HG03064 (cell line): ENCODE measurements around the gene FXR1.
"Not testable (repeated sequence)": the region's sequence is repeated elsewhere in the genome, so short reads cannot be mapped to it uniquely, and the experiment has no call there.

Experiments
- ATAC-seq: cut with Tn5 transposase; IDR thresholded peaks from one replicate; pipeline ENCODE4 v1.9.1; 2021; ENCODE audit warnings: low read depth; ENCODE audit not compliant: unreplicated experiment

The FXR1 gene

DNA sequence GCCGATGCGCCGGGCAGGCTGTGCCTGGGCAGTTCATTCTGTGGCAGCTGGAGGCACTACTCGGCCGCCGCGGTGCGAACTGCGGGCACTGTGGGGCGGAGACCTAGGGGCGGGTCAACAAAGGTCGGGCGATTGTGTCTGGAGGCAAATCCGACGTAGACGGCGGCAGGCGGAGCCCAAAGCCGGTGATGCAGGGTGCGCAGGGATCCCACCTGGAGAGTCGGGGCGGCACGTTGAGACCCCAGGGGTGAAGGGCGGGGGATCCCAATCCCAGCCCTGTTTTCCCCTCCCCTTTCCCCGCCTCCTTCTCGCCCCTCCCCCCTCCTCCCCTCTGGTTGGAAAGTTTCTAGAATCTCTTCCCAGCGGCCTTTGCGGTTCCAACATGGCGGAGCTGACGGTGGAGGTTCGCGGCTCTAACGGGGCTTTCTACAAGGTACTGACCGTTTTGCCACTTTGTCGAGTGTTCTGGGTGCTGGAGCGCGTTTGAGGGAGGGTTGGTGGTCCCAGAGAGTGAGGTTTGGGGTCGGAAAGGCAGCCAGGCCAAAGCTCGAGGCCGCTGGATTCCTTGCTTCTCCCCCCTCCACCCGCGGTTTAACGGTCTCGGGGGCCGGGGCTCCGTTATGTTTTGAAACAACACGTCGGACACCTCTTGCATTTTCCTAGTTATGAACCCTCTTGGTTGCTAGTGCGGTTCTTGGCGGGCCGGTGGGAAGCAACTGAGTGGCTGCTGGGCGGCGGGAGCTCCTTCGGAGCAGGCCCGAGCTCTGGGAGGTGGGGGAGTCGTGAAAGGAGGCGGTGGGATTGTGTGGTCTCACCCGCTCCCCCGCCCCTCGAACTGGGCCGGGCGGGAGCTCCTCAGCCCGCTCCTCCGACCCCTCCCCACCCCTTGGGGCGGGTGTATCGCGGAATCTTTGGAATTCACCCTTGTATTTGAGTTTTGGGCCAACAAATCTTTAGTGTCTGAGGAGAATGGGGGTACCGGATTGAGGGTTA lies at the start of gene FXR1:
FXR1 (plus strand) TSS at position 367 of the 993 bp plus-strand sequence; CDS start at position 383, 16 bp downstream.
- peak; percentile 99 for ATAC-seq

DNA sequence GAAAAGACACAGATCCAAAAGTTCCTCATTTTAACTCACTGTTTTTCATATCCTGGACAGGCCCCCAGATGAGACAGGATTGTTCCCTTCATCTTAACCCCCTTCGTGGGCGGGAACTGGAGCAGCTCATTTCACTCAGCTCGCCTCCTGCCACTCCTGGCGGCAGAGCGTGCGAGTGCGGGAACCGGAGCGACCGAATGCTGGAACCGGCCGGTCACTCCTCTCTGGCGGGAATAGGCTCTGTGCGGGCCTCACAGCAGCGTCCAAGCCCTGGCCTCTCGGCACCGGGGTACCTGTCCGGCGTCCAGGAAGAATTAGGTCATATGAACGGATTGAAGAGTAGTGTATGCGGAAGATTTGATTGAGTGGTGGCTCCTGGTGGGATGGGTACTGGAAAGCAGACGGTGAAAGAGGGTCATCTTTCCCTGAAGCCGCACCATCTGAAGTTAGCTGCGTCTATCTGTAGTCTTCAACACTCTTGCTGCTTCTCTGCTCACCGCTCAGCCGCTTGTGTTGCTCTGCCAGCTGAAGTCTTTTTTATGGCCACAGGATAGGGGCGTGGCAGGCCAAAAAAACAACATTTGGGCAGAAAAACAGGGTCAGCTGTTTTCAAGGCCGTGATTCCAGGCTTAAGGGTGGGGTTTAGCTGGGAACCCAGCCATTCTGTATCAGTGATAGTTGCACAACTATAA lies 42.3 kb upstream of the FXR1 start:
- ATAC-seq: no peak

DNA sequence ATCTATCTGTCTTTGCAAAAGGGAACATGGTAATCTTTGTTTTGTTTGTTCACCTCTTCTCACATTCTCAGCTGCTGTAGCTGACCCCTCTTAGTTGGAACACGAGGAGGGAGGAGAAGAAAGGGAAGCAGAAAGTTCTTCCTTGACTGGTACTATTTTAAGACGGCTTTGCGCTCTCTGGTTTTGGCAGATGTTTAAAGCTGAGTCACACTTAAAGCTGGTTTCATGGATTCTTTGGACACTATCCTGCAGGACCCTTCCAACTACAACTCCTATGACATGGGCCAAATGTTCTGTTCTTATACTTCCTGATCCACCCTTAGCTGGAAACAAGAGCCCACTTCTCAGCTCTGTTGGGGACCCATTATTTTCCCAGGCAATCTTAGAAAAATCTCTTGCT lies 40.6 kb upstream of the FXR1 start:
- ATAC-seq: no peak

DNA sequence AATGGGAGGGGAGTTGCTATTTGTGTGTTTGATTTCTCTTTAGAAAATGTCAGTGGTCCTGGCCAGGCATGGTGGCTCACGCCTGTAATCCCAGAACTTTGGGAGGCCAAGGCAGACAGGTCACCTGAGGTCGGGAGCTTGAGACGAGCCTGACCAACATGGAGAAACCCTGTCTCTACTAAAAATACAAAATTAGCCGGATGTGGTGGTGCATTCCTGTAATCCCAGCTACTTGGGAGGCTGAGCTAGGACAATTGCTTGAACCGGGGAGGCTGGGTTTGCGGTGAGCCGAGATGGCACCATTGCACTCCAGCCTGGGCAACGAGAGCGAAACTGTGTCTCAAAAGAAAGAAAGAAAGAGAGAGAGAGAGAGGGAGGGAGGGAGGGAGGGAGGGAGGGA lies 40.0 kb upstream of the FXR1 start:
- not testable (repeated sequence) for ATAC-seq

DNA sequence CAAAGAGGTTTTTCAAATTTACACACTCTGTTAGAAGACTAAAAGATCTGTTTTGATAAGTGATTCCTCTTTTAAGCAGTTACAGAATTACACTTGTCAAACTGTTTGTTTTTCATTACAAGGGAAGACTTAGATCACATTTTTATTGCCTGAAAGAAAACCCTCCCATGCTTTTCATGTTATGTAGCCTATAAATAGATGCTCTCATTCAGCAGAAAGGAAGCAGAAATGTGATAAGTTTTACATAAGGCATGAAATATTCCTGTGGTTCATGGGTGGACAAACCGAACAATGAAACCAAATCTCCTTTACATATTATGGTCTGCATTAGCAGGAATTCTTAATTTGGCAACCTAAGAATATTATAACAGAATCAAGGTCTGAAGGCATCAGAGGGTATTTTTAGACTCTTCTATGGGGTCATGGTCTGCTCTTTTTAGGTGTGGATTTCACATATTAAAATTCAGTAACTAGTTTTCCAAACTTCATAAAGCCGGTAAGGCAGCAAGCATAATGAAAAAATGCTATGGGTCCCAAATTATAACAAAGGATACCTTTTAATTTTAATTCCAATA lies 37.3 kb upstream of the FXR1 start:
- no peak for ATAC-seq

DNA sequence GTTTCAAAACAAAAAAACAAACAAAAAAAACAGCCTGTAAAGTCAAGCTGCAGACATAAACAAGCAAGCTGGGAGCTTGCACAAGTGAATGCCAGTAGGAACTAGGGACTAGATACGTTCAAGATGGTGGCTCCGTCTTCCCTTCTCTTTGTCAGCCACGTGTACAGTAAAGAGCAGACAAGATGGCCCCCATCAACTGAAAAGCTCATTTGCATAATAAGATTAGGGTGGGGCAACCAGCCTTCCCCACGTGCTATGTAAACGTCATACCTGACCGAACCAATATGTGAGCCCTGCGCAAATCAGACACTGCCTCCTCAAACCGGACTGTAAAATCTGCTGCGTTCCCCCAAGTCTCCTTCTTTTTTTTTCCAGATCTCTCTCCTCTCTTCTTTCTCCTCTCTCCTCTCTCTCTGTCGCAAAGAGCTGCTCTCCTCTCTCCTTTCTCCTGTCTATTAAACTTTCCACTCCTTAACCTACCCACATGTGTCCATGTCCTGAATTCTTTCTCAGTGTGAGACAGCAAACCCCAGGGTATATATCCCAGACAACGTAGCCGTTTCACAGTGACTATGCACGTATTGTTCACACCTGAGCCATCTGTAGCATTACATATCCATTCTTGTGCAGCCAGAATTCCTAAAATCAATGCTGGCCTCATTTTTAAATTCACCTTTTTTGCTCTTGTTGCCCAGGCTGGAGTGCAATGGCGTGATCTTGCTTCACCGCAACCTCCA lies 31.2 kb upstream of the FXR1 start:
- no peak for ATAC-seq

DNA sequence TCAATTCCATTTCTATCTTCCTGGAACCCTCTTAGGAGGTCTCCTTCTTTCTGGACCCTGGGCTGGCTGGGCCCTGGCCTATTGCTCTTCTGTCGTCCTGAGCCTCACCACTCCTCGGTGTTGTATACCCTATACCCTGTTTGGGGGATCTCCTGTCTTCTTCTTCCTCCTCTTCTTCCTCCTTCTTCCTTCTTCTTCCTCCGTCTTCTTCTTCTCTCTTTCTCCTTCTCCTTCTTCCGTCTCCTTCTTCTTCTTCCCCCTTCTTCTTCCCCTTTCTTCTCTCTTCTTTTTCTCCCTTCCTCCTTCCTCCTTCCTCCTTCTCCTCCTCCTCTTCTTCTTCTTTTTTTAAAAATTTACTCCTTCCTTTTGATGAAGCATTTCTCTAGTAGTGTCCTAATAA lies 30.4 kb upstream of the FXR1 start:
- ATAC-seq: no peak

DNA sequence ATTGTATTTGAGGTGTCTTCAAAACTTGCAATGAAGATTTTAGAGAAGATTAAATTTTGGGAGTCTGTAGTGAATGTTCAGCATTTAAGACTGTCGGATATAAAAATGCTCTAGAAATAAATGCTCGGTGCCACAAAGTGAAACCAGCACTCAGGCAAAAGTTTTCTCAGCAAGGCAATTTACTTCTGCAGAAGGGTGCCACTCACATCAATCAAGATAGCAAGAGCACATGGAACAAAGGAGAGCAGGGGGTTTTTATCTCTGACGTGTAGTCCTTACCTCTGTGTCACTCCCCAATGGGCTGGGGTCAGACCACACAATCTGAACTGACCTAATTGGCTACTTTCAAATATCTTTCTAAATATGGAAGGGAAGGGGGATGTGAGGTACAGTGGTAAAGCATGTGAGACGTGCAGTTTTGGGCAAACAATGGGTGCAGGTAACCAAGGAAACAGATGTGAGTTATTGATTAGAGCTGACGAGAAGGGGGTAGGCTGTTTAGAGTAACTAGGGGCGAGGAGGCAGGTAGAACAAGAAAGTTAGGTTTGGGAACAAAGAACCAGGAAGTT lies 23.4 kb upstream of the FXR1 start:
- ATAC-seq: no peak

DNA sequence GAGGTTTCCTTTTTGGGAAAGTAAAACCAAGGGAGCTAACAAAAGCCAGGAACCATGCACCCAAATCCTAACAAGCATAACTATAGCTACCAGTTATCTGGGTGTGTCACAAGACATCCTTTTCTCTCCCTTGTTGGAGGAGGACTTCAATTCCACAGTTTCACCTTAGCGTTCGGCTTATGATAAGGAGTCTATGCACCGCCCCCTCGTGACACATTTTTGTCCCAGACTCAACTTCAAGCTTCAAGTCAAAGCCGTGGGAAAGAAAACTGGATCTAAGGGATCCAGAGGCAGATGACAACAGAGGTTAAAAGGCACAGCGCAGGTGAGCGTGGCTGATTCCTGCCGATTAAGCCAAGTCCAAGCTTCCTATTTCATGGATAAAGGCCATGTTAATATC lies 13.9 kb upstream of the FXR1 start:
- ATAC-seq: no peak

DNA sequence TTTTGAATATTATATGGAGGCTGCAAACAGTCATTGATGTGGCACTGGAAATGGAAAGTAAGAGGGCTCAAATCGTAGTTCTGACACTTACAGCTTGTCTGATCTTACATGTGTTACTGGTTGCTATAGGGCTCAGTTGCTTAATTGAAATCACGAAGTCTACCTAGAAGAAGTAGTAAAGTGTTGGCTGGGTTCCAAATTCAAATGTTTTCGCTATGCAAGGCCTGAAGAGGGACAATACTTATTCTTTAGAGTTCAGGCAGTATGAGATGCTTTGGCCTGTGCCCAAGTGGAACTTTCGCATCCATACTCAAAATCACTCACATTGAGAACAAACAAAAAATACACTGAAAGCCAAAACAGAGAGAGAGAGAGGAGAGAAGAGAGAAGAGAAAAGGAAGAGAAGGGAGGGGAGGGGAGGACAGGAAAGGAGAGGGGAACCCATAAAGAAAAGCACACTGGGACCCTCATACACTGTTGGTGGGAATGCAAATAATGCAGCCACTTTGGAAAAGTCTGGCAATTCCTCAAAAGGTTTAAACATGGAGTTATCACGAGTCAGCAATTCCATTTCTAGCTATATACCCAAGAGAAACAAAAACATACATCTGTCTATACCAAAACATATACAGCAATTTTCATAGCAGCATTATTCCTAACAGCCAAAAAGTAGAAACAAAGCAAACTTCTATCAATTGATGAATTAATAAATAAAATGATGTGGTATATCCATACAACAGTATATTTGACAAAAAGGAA lies 2.9 kb upstream of the FXR1 start:
- ATAC-seq: no peak

DNA sequence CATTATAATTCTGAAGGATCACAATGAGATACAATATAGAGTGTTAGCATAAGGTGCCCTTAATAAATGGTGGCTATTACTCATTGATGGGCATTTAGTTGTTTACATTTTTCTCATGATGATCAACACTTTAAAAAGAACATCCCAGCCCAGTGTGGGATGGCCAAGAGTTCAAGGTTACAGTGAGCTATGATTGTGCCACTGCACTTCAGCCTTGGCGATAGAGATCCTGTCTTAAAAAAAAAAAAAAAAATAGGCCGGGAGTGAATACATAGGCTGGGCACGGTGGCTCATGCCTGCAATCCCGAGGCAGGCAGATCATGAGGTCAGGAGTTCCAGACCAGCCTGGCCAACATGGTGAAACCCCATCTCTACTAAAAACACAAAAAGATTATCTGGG lies 1.6 kb upstream of the FXR1 start:
- ATAC-seq: no peak

DNA sequence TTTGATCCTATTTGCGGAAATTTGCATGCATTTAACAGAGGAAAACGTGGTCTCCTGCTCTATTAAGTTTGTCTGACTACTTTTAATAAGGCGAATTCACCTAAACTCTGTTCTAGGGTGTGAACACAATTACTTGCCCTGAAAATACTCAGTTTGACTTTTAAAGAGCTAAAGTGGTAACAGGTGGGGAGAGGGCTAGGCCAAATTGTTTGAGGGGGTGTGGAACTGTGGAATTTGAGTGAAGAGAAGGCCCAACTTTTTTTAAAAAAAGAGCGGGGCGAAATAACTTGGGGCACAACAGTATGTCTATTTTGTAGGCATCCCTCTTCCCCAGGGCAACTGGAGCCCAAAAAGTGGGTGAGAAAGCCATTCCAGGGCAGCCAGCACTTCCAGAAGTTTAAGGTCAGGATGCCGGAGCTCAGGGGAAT lies 580 bp upstream of the FXR1 start:
- ATAC-seq: peak; percentile 9

DNA sequence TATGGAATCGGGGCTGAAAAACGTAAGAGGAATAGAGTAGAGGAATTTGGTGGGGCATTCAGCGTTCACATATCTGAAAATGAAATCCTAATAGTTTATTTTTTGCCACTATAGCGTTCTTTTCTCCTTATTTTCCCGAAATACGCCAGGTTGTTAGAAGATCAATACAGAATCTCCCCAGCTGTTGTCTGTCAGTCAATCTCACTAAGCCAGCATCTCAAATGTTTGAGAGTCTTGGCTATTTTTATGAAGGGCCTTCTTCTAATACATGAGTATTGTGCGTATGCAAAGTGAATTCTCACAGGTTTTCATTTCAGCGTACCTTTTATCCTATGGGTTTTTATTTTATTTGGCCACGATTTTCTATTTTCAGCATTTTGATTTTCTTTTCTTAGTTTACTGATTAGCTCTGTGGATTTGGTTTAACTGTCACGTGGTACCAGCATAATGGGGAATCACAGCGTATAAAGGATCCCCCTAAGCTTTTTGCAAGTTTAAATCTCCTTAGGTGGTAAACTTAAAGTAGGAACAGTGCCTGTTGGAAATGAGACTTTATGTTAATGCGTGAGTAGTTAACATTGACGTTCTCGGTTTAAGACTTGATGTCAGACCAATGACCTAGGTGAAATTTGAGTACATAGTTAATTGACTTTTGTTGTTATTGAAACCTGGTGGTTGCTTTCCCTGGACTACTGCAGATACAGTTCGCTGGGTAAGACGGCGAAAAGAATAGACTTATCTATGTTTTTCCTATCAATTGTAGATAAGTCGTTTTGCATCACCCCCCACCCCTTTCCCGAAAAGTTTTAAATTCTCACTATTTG lies 1.3 kb downstream of the FXR1 start:
- no peak for ATAC-seq

DNA sequence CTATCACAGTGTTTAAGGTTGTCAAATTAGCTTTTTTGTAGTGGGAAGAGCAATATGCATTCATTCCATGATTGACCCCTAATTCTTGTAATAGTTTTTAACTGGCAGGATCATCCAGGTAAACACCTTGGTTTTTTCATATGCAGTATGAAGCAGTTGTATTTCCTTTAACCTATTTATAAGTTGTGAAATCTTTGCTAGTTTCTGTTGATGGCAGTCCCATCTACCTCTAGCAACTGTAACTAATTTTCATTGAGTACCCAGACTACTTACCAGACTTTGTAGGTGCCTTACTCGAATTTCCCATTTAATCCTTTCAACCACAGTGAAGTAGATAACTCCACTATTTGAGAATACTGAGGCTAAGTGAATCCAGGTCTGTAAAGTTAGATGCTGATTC lies 6.1 kb downstream of the FXR1 start:
- no peak for ATAC-seq

DNA sequence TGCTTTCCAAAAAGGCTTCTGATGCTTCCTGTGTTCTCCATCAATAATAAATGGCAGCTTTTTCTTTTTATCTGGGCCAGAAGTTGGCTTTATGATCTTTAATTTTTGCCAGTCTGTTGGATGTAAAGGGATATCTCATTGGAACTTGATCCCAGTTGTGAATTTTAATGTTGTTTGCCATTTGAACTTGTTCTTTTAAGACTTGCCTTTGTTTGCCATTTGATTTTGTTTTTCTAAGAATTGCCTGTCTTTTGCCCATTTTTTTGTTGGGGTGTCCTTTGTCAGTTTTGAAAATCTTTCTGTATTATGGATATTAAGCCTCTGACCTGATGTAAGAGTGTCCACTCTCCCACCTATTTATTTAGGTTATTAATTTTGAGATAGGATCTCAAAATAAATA lies 9.8 kb downstream of the FXR1 start:
- ATAC-seq: no peak

DNA sequence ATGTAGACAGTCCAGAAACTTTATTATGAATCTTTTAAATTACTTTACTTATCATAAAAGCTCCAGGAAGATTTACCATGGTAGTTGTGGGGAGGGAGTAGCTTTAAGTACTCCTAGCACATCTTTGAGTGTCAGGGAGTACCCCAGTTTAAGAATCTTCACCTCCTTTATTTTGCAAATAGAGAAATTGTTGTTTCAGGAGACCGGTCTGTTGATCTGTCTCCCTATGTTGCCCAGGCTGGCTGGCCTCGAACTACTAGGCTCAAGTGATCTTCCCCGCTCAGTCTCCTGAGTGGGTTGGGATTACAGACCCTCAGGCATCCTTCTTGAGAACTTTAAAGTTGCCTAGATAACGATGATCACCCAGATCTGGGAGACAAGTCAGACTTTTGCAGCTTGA lies 11.1 kb downstream of the FXR1 start:
- no peak for ATAC-seq

DNA sequence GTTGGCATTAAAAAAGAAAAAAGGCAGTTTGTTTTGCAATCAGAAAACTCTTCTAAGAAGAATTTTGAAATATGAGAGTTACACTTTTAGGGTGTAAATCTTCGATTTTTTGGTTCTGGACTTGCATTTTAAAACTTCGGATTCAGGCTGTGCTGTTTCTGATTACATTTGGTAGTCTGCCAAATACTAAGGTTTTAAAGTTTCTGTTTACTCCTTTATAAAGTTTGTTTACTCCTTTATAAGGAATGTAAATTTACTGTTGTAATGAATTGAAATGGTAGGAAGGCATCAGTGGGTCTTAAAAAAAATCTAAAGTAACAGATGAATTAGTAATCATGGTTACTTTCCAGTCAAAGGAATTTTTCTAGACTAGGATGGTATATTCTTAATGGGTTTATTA lies 14.1 kb downstream of the FXR1 start:
- ATAC-seq: no peak

DNA sequence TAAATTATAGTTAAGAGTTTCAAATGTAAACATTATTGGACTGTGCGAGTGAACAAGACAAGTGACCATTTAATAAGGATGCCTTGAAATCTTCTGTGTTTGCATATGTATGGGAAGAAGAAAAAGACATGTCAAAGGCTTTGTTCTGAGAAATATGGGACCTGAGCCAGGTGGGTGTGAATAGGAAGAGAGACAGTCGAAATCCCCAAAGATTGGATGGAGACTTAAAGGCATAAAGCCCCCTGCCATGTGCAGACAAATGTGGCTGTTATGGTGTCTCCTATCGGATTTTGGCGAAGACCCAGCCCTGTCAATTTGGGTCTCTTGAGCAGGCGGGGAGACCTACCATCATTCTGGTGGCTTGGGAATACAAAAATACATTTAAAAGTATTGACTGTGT lies 16.9 kb downstream of the FXR1 start:
- ATAC-seq: no peak

DNA sequence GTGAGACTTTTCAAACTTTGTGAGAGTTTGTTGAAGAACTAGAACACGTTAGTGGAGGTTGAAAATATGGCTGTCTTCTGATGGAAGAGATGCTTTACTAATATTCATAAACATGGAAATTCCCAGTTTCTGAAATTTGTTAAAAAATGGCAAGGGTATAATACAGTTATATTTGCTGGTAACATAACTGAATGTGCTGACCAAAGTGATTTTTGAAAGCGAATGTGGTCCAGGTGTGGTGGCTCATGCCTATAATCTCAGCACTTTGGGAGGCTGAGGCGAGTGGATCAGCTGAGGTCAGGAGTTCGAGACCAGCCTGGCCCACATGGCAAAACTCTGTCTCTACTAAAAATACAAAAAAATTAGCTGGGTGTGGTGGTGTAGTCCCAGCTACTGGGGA lies 18.1 kb downstream of the FXR1 start:
- ATAC-seq: no peak
